Measurements from ENCODE around the gene RTL3.

GRCh38 chrX:78624426-78624825 lies 34.7 kb downstream of the RTL3 start:
- TF ChIP-seq, protein P1, sequence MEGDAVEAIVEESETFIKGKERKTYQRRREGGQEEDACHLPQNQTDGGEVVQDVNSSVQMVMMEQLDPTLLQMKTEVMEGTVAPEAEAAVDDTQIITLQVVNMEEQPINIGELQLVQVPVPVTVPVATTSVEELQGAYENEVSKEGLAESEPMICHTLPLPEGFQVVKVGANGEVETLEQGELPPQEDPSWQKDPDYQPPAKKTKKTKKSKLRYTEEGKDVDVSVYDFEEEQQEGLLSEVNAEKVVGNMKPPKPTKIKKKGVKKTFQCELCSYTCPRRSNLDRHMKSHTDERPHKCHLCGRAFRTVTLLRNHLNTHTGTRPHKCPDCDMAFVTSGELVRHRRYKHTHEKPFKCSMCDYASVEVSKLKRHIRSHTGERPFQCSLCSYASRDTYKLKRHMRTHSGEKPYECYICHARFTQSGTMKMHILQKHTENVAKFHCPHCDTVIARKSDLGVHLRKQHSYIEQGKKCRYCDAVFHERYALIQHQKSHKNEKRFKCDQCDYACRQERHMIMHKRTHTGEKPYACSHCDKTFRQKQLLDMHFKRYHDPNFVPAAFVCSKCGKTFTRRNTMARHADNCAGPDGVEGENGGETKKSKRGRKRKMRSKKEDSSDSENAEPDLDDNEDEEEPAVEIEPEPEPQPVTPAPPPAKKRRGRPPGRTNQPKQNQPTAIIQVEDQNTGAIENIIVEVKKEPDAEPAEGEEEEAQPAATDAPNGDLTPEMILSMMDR (conservative IDR thresholded peaks at IDR 0.05; ENCODE audit: low read depth, low read length) = no peak
- no peak for TF ChIP-seq EZH2 (IDR thresholded peaks at IDR 0.05; ENCODE audit: borderline replicate concordance, low read depth, low read length, poor library complexity, severe bottlenecking)
